PC-3 (cell line): Measurements from ENCODE around the gene RXYLT1. TPM values are rescaled to one million over a fixed set of nuclear protein-coding genes. Genes with fewer than 3 reads are reported as not detected.

Experiments
- ATAC-seq: fragments of 200-7000 bp; cut with Tn5 transposase; 2 replicates; pipeline ENCODE4 v1.9.1; 2020; ENCODE audit warnings: mild to moderate bottlenecking, moderate library complexity
- BruUV-seq: library from RNA; stranded (reverse); fragments of 400-500 nt; replicated peaks from 2 replicates; lab custom pipeline; 2021; lab: Mats Ljungman, UMichigan
- CTCF ChIA-PET: fragments of 300-600 bp; sonication (Branson Sonifier 250); formaldehyde crosslinking; loops from one replicate; lab custom pipeline; 2022; ENCODE audit warnings: antibody characterized with exemption; lab: Charles Lee
- POLR2A ChIA-PET: fragments of 300-600 bp; sonication (Branson Sonifier 250); formaldehyde crosslinking; loops from one replicate; lab custom pipeline; 2022; ENCODE audit warnings: antibody characterized with exemption; ENCODE audit not compliant: unreplicated experiment; lab: Charles Lee
- DNase-seq: peaks from one replicate; pipeline ENCODE4 v3.0.0-alpha.2; 2015
- H2AFZ ChIP-seq: fragments of 300-600 bp; sonication (generic); 2 replicates; pipeline ENCODE4 v1.6.0; 2016; ENCODE audit warnings: antibody characterized with exemption, low read length
- H3F3A ChIP-seq: fragments of 300-600 bp; sonication (generic); one replicate; pipeline ENCODE4 v1.6.0; 2017; ENCODE audit warnings: antibody characterized with exemption, low read length, control low read depth, mild to moderate bottlenecking; ENCODE audit not compliant: unreplicated experiment
- H3K27ac ChIP-seq: fragments of 300-600 bp; sonication (generic); 2 replicates; pipeline ENCODE4 v1.5.1; 2016; ENCODE audit warnings: mild to moderate bottlenecking, low read length
- H3K27me3 ChIP-seq: fragments of 300-600 bp; sonication (generic); 2 replicates; pipeline ENCODE4 v1.6.1; 2016; ENCODE audit warnings: low read length, mixed read lengths
- H3K36me3 ChIP-seq: fragments of 300-600 bp; sonication (generic); 2 replicates; pipeline ENCODE4 v1.6.1; 2016; ENCODE audit warnings: low read depth, mixed run types, low read length, mixed read lengths
- H3K4me1 ChIP-seq: fragments of 300-600 bp; sonication (generic); 2 replicates; pipeline ENCODE4 v1.5.1; 2016; ENCODE audit warnings: low read length; ENCODE audit not compliant: insufficient read depth
- H3K4me2 ChIP-seq: fragments of 300-600 bp; sonication (generic); 2 replicates; pipeline ENCODE4 v1.6.0; 2016; ENCODE audit warnings: low read length
- H3K4me3 ChIP-seq: fragments of 300-600 bp; sonication (generic); 2 replicates; pipeline ENCODE4 v1.5.1; 2016; ENCODE audit warnings: mild to moderate bottlenecking, low read length, mixed read lengths
- H3K79me2 ChIP-seq: fragments of 300-600 bp; sonication (generic); 2 replicates; pipeline ENCODE4 v1.6.1; 2017; ENCODE audit warnings: low read length, mixed read lengths
- H3K9ac ChIP-seq: fragments of 300-600 bp; sonication (generic); 2 replicates; pipeline ENCODE4 v1.6.0; 2016; ENCODE audit warnings: mild to moderate bottlenecking, low read length
- H3K9me2 ChIP-seq: fragments of 300-600 bp; sonication (generic); replicated peaks from 2 replicates; pipeline ENCODE4 v1.6.1; 2016; ENCODE audit warnings: mixed run types, low read length, mixed read lengths
- H3K9me3 ChIP-seq: fragments of 300-600 bp; sonication (generic); 2 replicates; pipeline ENCODE4 v1.6.1; 2016; ENCODE audit warnings: low read length, mixed read lengths
- H4K20me1 ChIP-seq: fragments of 300-600 bp; sonication (generic); 2 replicates; pipeline ENCODE4 v1.6.1; 2016; ENCODE audit warnings: low read length, mixed read lengths
- EZH2 ChIP-seq: fragments of 300-600 bp; sonication (generic); IDR thresholded peaks from one replicate; pipeline ENCODE4 v1.6.1; 2017; ENCODE audit warnings: antibody characterized with exemption, mild to moderate bottlenecking, low read length; ENCODE audit not compliant: unreplicated experiment
- EZH2phosphoT487 ChIP-seq: fragments of 300-600 bp; sonication (generic); IDR thresholded peaks from 2 replicates; pipeline ENCODE4 v1.6.1; 2018; ENCODE audit warnings: mild to moderate bottlenecking, antibody characterized with exemption, low read length, borderline replicate concordance
- intact Hi-C: fragments of 100-400 bp; cut with micrococcal nuclease; formaldehyde crosslinking; loops from 2 replicates; pipeline ENCODE4 v1.9.0; 2023
- total RNA-seq: library from RNA; depleted of rRNA; stranded (reverse); fragments of >200 nt; gene quantifications from 2 replicates; pipeline ENCODE4 v1.2.3, GENCODE V29; 2014
- TF ChIP-seq, protein P1 (sequence below): fragments of 300-600 bp; sonication (generic); conservative IDR thresholded peaks from 2 replicates; pipeline ENCODE4 v1.5.1; 2017; ENCODE audit warnings: antibody characterized with exemption, low read depth, mild to moderate bottlenecking, low read length

Gene RXYLT1
- total RNA-seq, 1 experiment from 2014 or later: 23.8 TPM

DNA sequence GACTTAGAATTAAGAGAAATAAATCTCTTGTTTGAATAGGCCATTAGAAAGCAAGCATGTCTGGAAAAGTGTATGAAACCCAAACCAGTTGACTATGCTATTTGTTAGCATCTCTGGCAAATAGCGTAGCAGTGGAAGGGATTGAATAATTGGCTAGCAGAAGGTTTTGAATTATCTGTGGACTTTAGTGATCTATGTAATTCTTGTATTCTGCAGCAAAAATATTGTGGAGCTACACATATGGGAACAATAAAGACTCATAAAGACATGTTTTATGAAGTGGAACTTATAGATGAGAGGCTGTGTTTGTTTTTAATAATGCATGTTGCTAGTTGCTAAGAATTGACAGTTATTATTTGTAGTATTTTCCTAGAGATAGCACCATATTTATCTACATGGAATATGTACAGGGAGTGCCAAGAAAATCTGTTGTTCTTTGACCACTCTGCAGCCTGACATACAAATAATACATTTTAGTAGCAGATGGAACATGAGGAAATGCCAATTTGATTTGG is 69.5 kb downstream of the RXYLT1 start:
- H3K4me2 ChIP-seq: peak overlapping the region; percentile 16
- H3K9me3 ChIP-seq: no peaks in the 10 kb centered on the region
- TF ChIP-seq EZH2 (no peak), EZH2phosphoT487 (no peak)
- TF ChIP-seq, protein P1, sequence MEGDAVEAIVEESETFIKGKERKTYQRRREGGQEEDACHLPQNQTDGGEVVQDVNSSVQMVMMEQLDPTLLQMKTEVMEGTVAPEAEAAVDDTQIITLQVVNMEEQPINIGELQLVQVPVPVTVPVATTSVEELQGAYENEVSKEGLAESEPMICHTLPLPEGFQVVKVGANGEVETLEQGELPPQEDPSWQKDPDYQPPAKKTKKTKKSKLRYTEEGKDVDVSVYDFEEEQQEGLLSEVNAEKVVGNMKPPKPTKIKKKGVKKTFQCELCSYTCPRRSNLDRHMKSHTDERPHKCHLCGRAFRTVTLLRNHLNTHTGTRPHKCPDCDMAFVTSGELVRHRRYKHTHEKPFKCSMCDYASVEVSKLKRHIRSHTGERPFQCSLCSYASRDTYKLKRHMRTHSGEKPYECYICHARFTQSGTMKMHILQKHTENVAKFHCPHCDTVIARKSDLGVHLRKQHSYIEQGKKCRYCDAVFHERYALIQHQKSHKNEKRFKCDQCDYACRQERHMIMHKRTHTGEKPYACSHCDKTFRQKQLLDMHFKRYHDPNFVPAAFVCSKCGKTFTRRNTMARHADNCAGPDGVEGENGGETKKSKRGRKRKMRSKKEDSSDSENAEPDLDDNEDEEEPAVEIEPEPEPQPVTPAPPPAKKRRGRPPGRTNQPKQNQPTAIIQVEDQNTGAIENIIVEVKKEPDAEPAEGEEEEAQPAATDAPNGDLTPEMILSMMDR: no peak
- no peak overlapping the region for H3K9ac ChIP-seq
- no peak for ATAC-seq
- no peaks in the 10 kb centered on the region for H3K9me2 ChIP-seq
- no TSS peak for BruUV-seq
- intact Hi-C loops: loop anchor here (5.0 kb wide), 2 partner anchors 128 to 238 kb away; no protein-coding TSS in a partner anchor
- peaks cover 100% of the 10 kb centered on the region for H3K79me2 ChIP-seq
- H3K4me1 ChIP-seq: peaks cover 27% of the 10 kb centered on the region
- H2AFZ ChIP-seq: no peak overlapping the region
- peaks cover 6% of the 10 kb centered on the region; the same call in 1 of the 2 replicates for H4K20me1 ChIP-seq
- no peaks in the 10 kb centered on the region; the same call in 1 of the 2 replicates for H3K36me3 ChIP-seq
- H3K4me3 ChIP-seq: no peak overlapping the region
- ChIA-PET CTCF (no interaction called here), POLR2A (interaction anchor here (0.6 kb wide), 1 partner anchor 297 kb away, joined by 3 read pairs; no protein-coding TSS in a partner anchor)
- H3K27ac ChIP-seq: no peak overlapping the region
- H3K27me3 ChIP-seq: no peaks in the 10 kb centered on the region
- no peak for DNase-seq
- no peaks in the 10 kb centered on the region for H3F3A ChIP-seq

DNA sequence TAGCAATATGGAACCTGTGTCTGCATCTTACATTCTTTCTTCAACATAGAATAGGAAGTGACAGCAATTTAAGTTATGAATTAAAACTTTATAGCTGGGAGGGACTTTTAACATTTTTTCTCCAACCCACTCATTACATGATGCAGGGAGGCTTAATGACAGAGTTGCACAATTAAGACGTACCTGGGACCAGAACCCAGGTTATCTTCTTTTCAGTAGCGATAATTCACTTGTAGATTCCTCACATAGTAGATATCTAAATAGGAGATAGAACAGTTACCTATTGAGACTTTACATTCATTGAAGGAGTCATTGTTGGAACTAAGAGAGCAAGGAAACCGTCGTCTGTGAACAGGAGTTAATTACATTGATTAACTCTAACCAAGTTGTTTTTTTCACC is 69.9 kb downstream of the RXYLT1 start:
- Histone ChIP-seq H3K9me3 (no peaks in the 10 kb centered on the region), H3K36me3 (no peaks in the 10 kb centered on the region; the same call in 1 of the 2 replicates), H3K27ac (no peak overlapping the region), H2AFZ (no peak overlapping the region), H3K79me2 (peaks cover 100% of the 10 kb centered on the region), H3K27me3 (no peaks in the 10 kb centered on the region), H3K4me3 (no peak overlapping the region), H3K9me2 (no peaks in the 10 kb centered on the region), H3K4me1 (peaks cover 27% of the 10 kb centered on the region), H3F3A (no peaks in the 10 kb centered on the region), H3K4me2 (peak overlapping the region; percentile 8; the same call in 1 of the 2 replicates), H4K20me1 (peaks cover 7% of the 10 kb centered on the region; the same call in 1 of the 2 replicates), H3K9ac (no peak overlapping the region)
- DNase-seq (no peak), ATAC-seq (no peak)
- POLR2A ChIA-PET: interaction anchor here (0.6 kb wide), 2 partner anchors 39 to 296 kb away, joined by 3 to 13 read pairs; no protein-coding TSS in a partner anchor
- no peak for TF ChIP-seq EZH2phosphoT487
- TF ChIP-seq, protein P1: no peak
- TF ChIP-seq EZH2: no peak
- CTCF ChIA-PET: no interaction called here
- intact Hi-C loops: loop anchor here (5.0 kb wide), 2 partner anchors 128 to 238 kb away; no protein-coding TSS in a partner anchor
- BruUV-seq: no TSS peak

DNA sequence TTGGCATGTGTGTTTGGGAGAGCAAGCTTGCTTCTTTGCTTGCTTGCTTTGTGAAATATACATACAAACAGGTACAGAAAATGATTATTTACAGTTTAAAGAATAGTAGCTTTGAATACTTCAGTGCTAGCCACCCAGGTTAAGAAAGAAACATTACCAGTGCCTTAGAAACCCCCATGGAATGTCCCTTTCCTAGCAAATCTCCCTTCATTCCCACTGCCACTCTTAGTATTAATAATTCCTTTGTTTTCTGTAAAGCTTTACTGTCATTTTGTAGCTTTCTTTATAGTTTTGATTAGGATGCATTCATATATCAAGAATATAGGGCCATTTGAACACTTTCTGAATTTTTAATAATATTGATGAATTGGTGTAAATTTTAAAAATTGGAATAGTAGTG is 74.3 kb downstream of the RXYLT1 start:
- no peak overlapping the region for H3K27ac ChIP-seq
- peaks cover 5% of the 10 kb centered on the region; the same call in 1 of the 2 replicates for H4K20me1 ChIP-seq
- ChIA-PET CTCF (interaction anchor here (0.6 to 0.9 kb wide), 2 partner anchors 10 to 843 kb away, joined by 3 read pairs; partner anchors contain the start of gene SRGAP1), POLR2A (interaction anchor here (0.5 kb wide), 2 partner anchors 183 to 235 kb away, joined by 7 to 8 read pairs; no protein-coding TSS in a partner anchor)
- peaks cover 23% of the 10 kb centered on the region for H3K4me1 ChIP-seq
- H3K36me3 ChIP-seq: no peaks in the 10 kb centered on the region; the same call in 1 of the 2 replicates
- H3K9ac ChIP-seq: no peak overlapping the region
- H3K9me2 ChIP-seq: no peaks in the 10 kb centered on the region
- no peaks in the 10 kb centered on the region for H3K27me3 ChIP-seq
- no peaks in the 10 kb centered on the region for H3K9me3 ChIP-seq
- intact Hi-C loops: no loop called here
- ATAC-seq (no peak), DNase-seq (no peak)
- no peak overlapping the region for H2AFZ ChIP-seq
- no peak overlapping the region for H3K4me2 ChIP-seq
- H3K79me2 ChIP-seq: peaks cover 98% of the 10 kb centered on the region
- no peaks in the 10 kb centered on the region for H3F3A ChIP-seq
- no peak overlapping the region for H3K4me3 ChIP-seq
- BruUV-seq: no TSS peak
- no peak for TF ChIP-seq EZH2
- TF ChIP-seq, protein P1: no peak
- no peak for TF ChIP-seq EZH2phosphoT487
